IPS DF 4.7 (cell line): ENCODE measurements around the gene CXCL9.
"Not testable (repeated sequence)": the region's sequence is repeated elsewhere in the genome, so short reads cannot be mapped to it uniquely, and the experiment has no call there.

Experiments used
- DNase-seq: peaks from one replicate; pipeline ENCODE4 v3.0.0-alpha.2; 2013; ENCODE audit warnings: low spot score; ENCODE audit errors: extremely low read depth

The CXCL9 gene

GRCh38 chr4:76007089-76007862 is at the start of gene CXCL9:
Gene CXCL9 (minus strand): TSS chr4:76007509. CDS start chr4:76007449, 60 bp downstream.
- DNase-seq = no peak

GRCh38 chr4:76055421-76055820 is 48.1 kb upstream of the CXCL9 start:
- DNase-seq = no peak

GRCh38 chr4:76055016-76055415 is 47.7 kb upstream of the CXCL9 start:
- DNase-seq = no peak

GRCh38 chr4:76053730-76054129 is 46.4 kb upstream of the CXCL9 start:
- no peak for DNase-seq

- not testable (repeated sequence) for DNase-seq
These were observed 43.3 kb upstream of the CXCL9 start for GRCh38 chr4:76050560-76051050.

GRCh38 chr4:76049860-76050416 is 42.6 kb upstream of the CXCL9 start:
- not testable (repeated sequence) for DNase-seq

- not testable (repeated sequence) for DNase-seq
These were observed 37.4 kb upstream of the CXCL9 start for GRCh38 chr4:76044686-76045085.

GRCh38 chr4:76043306-76043705 is 36.0 kb upstream of the CXCL9 start:
- DNase-seq = not testable (repeated sequence)

GRCh38 chr4:76042241-76042998 is 35.1 kb upstream of the CXCL9 start:
- not testable (repeated sequence) for DNase-seq

GRCh38 chr4:76036855-76037254 is 29.5 kb upstream of the CXCL9 start:
- DNase-seq = no peak

- no peak for DNase-seq
These were observed 28.6 kb upstream of the CXCL9 start, which contains the start of gene CXCL11 for GRCh38 chr4:76035799-76036380. Gene CXCL11 (minus strand): TSS chr4:76036070. CDS start chr4:76035987, 83 bp downstream.

GRCh38 chr4:76035141-76035540 is 27.8 kb upstream of the CXCL9 start:
- no peak for DNase-seq

GRCh38 chr4:76029300-76029699 is 22.0 kb upstream of the CXCL9 start:
- DNase-seq = no peak

GRCh38 chr4:76028350-76028765 is 21.0 kb upstream of the CXCL9 start:
- no peak for DNase-seq

- DNase-seq = no peak
These were observed 16.8 kb upstream of the CXCL9 start for GRCh38 chr4:76024065-76024464.

GRCh38 chr4:76023389-76023788 is 16.1 kb upstream of the CXCL9 start, which contains the start of gene CXCL10:
Gene CXCL10 (minus strand): TSS chr4:76023497. CDS start chr4:76023431, 66 bp downstream.
- DNase-seq = no peak

GRCh38 chr4:76022677-76023076 is 15.4 kb upstream of the CXCL9 start:
- no peak for DNase-seq

- no peak for DNase-seq
These were observed 14.7 kb upstream of the CXCL9 start for GRCh38 chr4:76022031-76022430.

- DNase-seq = no peak
These were observed 9.9 kb upstream of the CXCL9 start for GRCh38 chr4:76017056-76017686.

- no peak for DNase-seq
These were observed 9.1 kb upstream of the CXCL9 start for GRCh38 chr4:76016393-76016792.

GRCh38 chr4:76013540-76013939 is 6.2 kb upstream of the CXCL9 start:
- no peak for DNase-seq
